ENCODE measurements around the gene ASNSD1.
"Not testable (repeated sequence)": the region's sequence is repeated elsewhere in the genome, so short reads cannot be mapped to it uniquely, and the experiment has no call there.

ASNSD1 gene

DNA sequence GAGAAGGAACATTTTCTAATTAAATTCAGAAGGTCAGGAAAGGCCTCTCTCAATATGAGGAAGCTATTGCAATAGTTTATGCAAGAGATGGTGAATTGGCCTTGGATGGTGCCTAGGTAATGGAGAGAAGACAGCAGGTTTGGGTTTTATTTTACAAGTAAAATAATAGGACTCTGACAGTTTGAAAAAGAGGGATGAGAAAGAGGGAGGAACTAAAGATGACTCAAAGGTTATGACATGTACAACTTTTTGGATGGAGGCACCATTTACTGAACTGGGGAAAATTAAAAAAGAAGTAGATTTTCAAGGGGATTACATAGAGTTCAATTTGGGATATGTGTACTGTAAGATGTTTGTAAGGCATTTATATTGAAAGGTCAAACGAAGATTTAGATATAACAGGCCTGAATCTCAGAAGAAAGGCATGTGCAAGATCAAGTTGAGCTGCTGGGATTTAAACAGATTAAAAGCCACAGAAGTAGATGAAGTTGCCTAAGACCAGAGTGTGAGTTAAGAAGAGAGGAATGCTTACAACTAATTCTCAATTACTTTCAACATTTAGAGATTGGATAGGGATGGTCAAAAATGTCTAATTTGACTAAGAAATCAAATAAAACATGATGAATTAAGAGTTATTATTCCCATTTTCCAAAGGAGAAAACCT lies 12.3 kb upstream of the ASNSD1 start:
- DNase-seq, result no peak

DNA sequence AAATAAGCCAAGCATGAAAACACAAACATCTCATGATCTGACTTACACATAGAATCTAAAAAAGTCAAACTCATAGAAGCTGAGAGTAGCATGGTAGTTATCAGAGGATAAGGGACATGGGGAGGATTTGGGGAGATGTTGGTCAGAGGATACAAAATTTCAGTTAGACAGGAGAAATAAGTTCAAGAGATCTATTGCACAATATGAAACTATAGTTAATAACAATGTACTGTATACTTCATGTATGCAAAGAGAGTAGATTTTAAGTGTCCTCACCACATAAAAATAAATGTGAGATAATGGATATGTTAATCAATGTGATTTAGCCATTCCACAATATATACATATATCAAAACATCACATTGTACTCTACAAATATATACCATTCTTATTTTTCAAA lies 10.0 kb upstream of the ASNSD1 start:
- DNase-seq, result no peak

DNA sequence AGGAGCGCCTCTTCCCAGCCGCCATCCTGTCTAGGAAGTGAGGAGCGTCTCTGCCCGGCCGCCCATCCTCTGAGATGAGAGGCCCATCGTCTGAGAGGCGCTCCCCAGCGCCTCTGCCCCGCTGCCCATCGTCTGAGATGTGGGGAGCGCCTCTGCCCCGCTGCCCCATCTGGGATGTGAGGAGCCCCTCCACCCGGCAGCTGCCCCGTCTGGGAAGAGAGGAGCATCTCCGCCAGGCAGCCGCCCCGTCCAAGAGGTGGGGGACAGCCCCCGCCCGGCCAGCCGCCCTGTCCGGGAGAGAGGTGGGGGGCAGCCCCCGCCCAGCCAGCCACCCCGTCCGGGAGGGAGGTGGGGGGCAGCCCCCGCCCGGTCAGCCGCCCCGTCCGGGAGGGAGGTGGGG lies 7.8 kb upstream of the ASNSD1 start:
- DNase-seq, result not testable (repeated sequence)

GRCh38 chr2:189654641-189655040 lies 6.6 kb upstream of the ASNSD1 start:
- DNase-seq, result no peak

DNA sequence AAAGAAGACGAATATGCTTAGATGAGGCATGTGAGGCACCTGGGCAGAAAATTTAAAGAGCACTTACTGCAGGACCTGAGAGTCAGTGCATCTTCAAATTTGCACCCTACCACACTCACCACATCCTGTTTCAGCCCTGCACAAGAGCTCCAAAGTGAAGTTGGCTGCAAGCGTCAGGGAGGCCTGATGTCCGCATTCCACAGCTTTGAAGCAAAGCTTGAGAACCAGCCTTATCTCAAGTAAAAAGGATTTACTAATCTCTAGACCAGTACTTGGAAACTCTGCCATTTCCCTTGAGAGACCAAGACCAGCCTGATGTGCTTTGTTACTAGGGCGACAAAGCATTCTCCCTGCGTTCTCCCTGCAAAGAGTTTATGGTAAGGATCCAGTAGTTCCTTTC lies 3.4 kb upstream of the ASNSD1 start:
- DNase-seq, result peak; percentile 28

- peak; percentile 40 for DNase-seq
Observed at GRCh38 chr2:189658306-189659212, 2.7 kb upstream of the ASNSD1 start.

- no peak for DNase-seq
Observed at GRCh38 chr2:189659734-189660133, 1.5 kb upstream of the ASNSD1 start.

DNA sequence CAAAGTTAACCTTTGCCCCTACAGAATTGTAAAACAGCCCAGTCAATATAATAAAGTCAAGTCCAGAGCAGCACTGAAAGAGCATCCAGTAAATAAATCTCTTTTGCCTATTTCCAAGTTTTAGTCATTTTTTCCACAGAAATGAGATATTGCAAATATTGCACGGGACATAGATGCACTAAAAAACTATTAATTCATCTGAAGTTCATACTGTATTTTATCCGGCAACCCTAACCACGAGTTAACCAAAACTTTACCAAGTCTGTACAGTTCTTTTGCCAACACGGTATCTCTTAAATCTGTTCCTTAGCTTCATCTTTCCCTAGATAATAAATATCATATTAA lies 484 bp upstream of the ASNSD1 start:
- DNase-seq, result no peak

DNA sequence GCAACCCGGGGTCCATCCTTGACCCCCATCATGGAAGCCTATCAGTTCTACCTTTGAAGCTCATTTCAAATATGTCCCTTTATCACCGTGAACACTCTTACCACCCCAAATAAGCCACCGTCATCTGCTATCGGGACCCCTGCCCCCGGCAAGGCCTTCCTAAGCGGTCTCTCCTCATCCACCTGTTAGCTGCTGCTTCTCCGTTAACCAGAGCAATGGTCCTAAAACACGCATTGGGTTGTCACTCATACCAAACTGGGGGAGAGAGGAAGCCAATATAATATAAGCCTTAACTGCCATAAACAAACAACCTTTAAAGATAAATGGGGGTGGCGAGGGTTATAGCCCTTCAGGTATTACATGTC lies 680 bp downstream of the ASNSD1 start:
- DNase-seq, result no peak

DNA sequence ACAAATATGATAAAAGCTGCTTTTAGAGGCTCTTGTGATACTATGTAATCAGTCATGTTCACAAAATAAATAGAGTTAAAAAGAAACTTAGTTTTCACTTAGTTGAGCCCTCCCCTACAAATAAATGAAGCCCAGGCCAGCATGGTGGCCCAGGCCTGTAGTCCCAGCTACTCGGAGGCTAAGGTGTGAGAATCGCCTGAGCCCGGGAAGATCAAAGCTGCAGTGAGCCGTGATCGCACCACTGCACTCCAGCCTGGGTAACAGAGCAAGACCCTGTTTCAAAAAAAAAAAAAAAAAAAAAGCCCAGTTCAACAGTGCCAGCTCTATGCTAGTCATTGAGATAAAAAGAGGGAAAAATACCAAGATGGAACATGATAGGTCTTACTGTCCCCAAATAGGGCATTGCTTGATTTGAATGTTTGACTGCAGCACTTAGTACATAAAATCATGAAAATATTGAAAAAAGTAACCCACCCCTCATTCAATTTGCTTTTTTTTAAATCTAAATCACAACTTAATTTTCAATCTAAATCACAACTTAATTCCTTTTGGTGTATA lies 1.5 kb downstream of the ASNSD1 start:
- no peak for DNase-seq

DNA sequence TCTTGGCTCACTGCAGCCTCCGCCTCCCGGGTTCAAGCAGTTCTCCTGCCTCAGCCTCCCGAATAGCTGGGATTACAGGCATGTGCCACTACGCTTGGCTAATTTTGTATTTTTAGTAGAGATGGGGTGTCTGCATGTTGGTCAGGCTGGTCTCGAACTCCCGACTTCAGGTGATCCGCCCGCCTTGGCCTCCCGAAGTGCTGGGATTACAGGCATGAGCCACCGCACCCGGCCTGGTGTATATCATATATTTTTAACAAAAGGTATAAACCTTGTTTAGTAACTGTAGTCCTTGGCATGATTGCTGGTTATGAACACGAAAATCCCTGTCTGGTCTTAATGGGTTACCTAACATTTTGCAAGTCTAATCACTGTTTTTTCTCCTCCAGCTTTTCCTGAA lies 2.1 kb downstream of the ASNSD1 start:
- not testable (repeated sequence) for DNase-seq

- DNase-seq, result no peak
Observed at GRCh38 chr2:189669913-189670312, 8.7 kb downstream of the ASNSD1 start.

DNA sequence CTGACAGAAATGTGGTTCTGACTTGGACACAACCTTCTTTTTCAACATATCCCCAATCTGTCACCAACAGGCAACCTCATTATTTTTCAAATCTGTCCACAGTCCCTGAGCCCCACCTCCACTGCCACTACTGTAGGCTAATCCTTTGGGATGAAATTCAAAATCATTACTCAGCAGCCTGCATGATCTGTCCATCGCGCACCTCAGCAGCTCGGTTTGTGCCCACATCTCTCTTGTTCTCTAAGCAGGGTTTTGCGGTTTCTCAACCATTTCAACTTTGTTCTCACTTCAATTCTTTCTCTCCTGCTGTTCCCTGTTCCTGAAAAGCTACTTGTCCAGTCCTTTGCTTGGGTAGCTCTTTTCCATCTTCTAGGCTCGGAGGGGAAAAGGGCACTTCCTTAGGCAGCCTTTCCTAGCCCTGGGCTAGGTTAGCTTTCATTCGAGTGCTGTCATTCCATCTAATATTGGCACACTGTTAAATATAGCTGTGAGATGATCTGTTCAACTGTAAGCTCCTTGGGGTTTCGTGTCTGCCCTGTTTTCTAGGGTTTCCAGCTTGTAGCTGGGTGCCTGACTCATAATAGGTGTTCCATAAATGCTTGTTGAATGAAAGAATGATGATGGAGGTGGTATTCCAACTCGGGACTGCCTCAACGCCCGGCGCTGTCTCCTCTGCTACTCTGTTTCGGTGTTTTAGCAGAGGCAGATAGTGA lies 12.6 kb downstream of the ASNSD1 start:
- no peak for DNase-seq

GRCh38 chr2:189674374-189675112 lies 13.3 kb downstream of the ASNSD1 start, which contains the start of gene ANKAR:
Gene ANKAR, plus strand, starts transcription at chr2:189674670. Its CDS starts 1,821 bp downstream, at chr2:189676491.
- DNase-seq, result peak; percentile 88

DNA sequence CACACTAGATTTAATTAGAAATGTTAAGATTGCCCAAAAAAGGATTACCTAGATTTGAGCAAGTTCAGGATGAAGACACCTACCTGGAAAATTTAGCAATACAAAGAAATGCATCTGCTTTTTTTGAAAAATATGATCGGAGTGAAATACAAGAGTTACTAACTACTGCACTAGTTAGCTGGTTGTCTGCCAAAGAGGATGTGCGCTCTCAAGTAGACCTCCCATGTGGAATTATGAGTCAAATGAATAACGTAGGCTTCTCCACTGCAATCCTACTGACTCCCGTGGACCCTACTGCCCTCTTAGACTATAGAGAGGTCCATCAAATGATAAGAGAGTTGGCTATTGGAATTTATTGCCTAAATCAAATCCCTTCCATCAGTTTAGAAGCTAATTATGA lies 15.2 kb downstream of the ASNSD1 start:
- no peak for DNase-seq

- no peak for DNase-seq
Observed at GRCh38 chr2:189679226-189679625, 18.0 kb downstream of the ASNSD1 start.

DNA sequence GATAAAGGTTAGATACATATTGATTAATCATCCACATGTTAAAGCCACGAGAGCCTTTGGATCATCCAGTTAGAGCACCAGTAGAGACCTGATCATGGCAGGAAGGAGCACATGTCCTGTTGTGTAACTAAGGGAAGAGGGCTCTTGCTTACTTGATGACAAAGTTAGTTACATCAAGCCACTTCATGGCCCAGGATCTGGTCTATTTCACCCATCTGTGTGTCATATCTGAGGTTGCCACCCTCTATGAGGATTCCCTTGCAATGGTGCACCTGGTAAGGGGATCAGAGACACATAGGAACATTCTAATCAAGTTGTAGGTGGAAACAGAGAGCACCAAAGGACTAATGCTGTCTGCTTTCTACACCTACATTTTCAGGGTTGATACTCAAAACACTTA lies 19.9 kb downstream of the ASNSD1 start:
- DNase-seq, result no peak

GRCh38 chr2:189681903-189682302 lies 20.6 kb downstream of the ASNSD1 start:
- DNase-seq, result no peak

DNA sequence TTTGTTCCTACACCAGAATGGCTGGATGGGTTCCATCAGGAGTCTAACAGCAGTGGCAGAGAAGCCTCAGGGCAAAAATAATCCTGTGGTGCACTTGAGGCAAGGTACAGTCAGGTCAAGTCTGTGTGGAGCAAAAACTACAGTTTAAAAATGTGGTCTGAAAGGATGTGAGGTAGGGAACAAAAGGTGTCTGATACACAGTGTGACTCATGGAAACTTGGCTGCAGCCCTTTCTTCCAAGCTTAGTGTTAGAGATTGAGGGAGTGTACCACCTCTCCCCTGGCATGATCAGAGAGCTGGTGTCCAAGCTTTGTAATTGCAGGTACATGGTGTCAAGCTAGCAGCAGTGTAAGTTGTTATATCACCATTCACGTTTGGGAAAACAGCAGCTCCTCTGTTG lies 22.1 kb downstream of the ASNSD1 start:
- DNase-seq, result no peak

- no peak for DNase-seq
Observed at GRCh38 chr2:189684811-189685210, 23.6 kb downstream of the ASNSD1 start.

- DNase-seq, result no peak
Observed at GRCh38 chr2:189685540-189686229, 24.4 kb downstream of the ASNSD1 start.

DNA sequence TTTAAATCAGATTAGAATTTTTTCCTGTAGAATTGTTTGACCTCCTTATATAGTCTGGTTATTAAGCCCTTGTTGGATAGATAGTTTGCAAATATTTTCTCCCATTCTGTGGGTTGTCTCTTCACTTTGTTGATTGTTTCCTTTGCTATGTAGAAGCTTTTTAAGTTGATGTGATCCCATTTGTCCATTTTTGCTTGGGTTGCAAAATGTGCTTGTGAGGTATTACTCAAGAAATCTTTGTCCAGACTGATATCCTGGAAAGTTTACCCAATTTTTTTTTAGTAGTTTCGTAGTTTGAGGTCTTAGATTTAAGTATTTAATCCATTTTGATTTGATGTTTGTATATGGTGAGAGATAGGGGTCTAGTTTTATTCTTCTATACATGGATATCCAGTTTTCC lies 26.5 kb downstream of the ASNSD1 start:
- not testable (repeated sequence) for DNase-seq
